T-helper 1 cell (primary cell): ENCODE data around the gene RASAL3.

ENCODE experiments used
- DNase-seq, 5 donors: peaks; one replicate each; pipeline ENCODE4 v3.0.0-alpha.2; 2012 to 2020

The RASAL3 gene

GRCh38 chr19:15471639-15472101 is 7.3 kb upstream of the RASAL3 start:
- no peak for DNase-seq

GRCh38 chr19:15469513-15470297 is 5.4 kb upstream of the RASAL3 start:
- peak in 2 of 5 donors; percentile 25 to 36 for DNase-seq

GRCh38 chr19:15468675-15469512 is 4.5 kb upstream of the RASAL3 start:
- no peak for DNase-seq

- no peak for DNase-seq
Measured at GRCh38 chr19:15467734-15468214, 3.4 kb upstream of the RASAL3 start.

GRCh38 chr19:15466851-15467733 is 2.7 kb upstream of the RASAL3 start:
- peak in 4 of 5 donors; percentile 17 to 96 (median 43) for DNase-seq

- peak; percentile 56 to 90 (median 72) for DNase-seq
Measured at GRCh38 chr19:15463861-15464371, 428 bp downstream of the RASAL3 start.

- no peak for DNase-seq
Measured at GRCh38 chr19:15461694-15462093, 2.6 kb downstream of the RASAL3 start.

GRCh38 chr19:15457701-15458484 is 6.5 kb downstream of the RASAL3 start:
- no peak for DNase-seq

GRCh38 chr19:15456871-15457700 is 7.3 kb downstream of the RASAL3 start:
- no peak for DNase-seq

GRCh38 chr19:15456441-15456840 is 7.9 kb downstream of the RASAL3 start:
- no peak for DNase-seq

GRCh38 chr19:15455996-15456395 is 8.3 kb downstream of the RASAL3 start:
- no peak for DNase-seq

GRCh38 chr19:15453906-15454860 is 10.2 kb downstream of the RASAL3 start:
- DNase-seq = no peak

- no peak for DNase-seq
Measured at GRCh38 chr19:15453091-15453578, 11.2 kb downstream of the RASAL3 start.

- DNase-seq = no peak
Measured at GRCh38 chr19:15452111-15453047, 12.0 kb downstream of the RASAL3 start.

- no peak for DNase-seq
Measured at GRCh38 chr19:15450528-15450890, 13.8 kb downstream of the RASAL3 start.

GRCh38 chr19:15449620-15450527 is 14.5 kb downstream of the RASAL3 start, which contains the start of gene WIZ:
WIZ (minus strand) TSS chr19:15449956; CDS start chr19:15448307, 1,649 bp downstream.
- peak; percentile 66 to 81 (median 75) for DNase-seq
